Suppressor macrophage treated with lipopolysaccharide for 4 hours (primary cell): Measurements from ENCODE around the gene SON.
"Not testable (repeated sequence)": the region's sequence is repeated elsewhere in the genome, so short reads cannot be mapped to it uniquely, and the experiment has no call there.

Experiments
- DNase-seq: peaks from one replicate; pipeline ENCODE4 v3.0.0-alpha.2; 2020

SON gene

GRCh38 chr21:33542640-33543504 lies at the start of gene SON:
Gene SON, plus strand, starts transcription at chr21:33543038. Its CDS starts 55 bp downstream, at chr21:33543093.
- DNase-seq = peak; percentile 99

- DNase-seq = no peak
These were observed 49.1 kb upstream of the SON start for GRCh38 chr21:33493756-33494155.

GRCh38 chr21:33495743-33496142 lies 47.1 kb upstream of the SON start:
- no peak for DNase-seq

- DNase-seq = no peak
These were observed 46.5 kb upstream of the SON start for GRCh38 chr21:33496345-33496744.

GRCh38 chr21:33505833-33506232 lies 37.0 kb upstream of the SON start:
- no peak for DNase-seq

GRCh38 chr21:33507003-33507402 lies 35.8 kb upstream of the SON start:
- not testable (repeated sequence) for DNase-seq

GRCh38 chr21:33510826-33511225 lies 32.0 kb upstream of the SON start:
- DNase-seq = no peak

GRCh38 chr21:33511639-33512038 lies 31.2 kb upstream of the SON start:
- DNase-seq = no peak

- DNase-seq = no peak
These were observed 30.4 kb upstream of the SON start for GRCh38 chr21:33512481-33512880.

GRCh38 chr21:33514229-33514628 lies 28.6 kb upstream of the SON start:
- DNase-seq = peak; percentile 86

GRCh38 chr21:33518899-33519298 lies 23.9 kb upstream of the SON start:
- no peak for DNase-seq

GRCh38 chr21:33522297-33522952 lies 20.4 kb upstream of the SON start:
- DNase-seq = no peak

GRCh38 chr21:33522953-33523349 lies 19.9 kb upstream of the SON start:
- no peak for DNase-seq

GRCh38 chr21:33531007-33531406 lies 11.8 kb upstream of the SON start:
- DNase-seq = no peak

- no peak for DNase-seq
These were observed 5.6 kb upstream of the SON start for GRCh38 chr21:33537212-33537611.

GRCh38 chr21:33539616-33540015 lies 3.2 kb upstream of the SON start:
- DNase-seq = peak; percentile 23

GRCh38 chr21:33540711-33541104 lies 2.1 kb upstream of the SON start:
- no peak for DNase-seq

GRCh38 chr21:33541105-33541711 lies 1.6 kb upstream of the SON start:
- DNase-seq = no peak

- peak; percentile 84 for DNase-seq
These were observed 840 bp upstream of the SON start, which contains the start of gene GART for GRCh38 chr21:33541756-33542639. Gene GART, minus strand, starts transcription at chr21:33542117. Its CDS starts 2,802 bp downstream, at chr21:33539315.

GRCh38 chr21:33543505-33544129 lies 779 bp downstream of the SON start:
- peak; percentile 78 for DNase-seq

- DNase-seq = no peak
These were observed 1.8 kb downstream of the SON start for GRCh38 chr21:33544451-33545195.
